Panc1 (cell line): ENCODE results near the gene MMP24OS. TPM values are rescaled to one million over a fixed set of nuclear protein-coding genes. Genes with fewer than 3 reads are reported as not detected.

ENCODE experiments used
- ATAC-seq: fragments of 200-7000 bp; cut with Tn5 transposase; 2 replicates; pipeline ENCODE4 v1.9.1; 2020; ENCODE audit warnings: mild to moderate bottlenecking, moderate library complexity
- BruUV-seq: library from RNA; stranded (reverse); fragments of 400-500 nt; replicated peaks from 2 replicates; lab custom pipeline; 2021; lab: Mats Ljungman, UMichigan
- CTCF ChIA-PET: fragments of 300-600 bp; sonication (Branson Sonifier 250); formaldehyde crosslinking; loops from one replicate; lab custom pipeline; 2022; ENCODE audit warnings: antibody characterized with exemption; lab: Charles Lee
- POLR2A ChIA-PET: fragments of 300-600 bp; sonication (Branson Sonifier 250); formaldehyde crosslinking; loops from one replicate; lab custom pipeline; 2022; ENCODE audit warnings: antibody characterized with exemption; lab: Charles Lee
- DNase-seq: peaks from one replicate; pipeline ENCODE4 v3.0.0-alpha.2; 2010; ENCODE audit warnings: low read depth, low spot score
- H3K27ac ChIP-seq: 2 replicates; pipeline ENCODE4 v1.5.1; 2011; ENCODE audit warnings: mild to moderate bottlenecking, low read length, inconsistent platforms
- H3K27me3 ChIP-seq: fragments of 200-500 bp; sonication (Bioruptor generic); 2 replicates; pipeline ENCODE4 v1.6.0; 2014; ENCODE audit warnings: low read length, inconsistent platforms; ENCODE audit not compliant: control insufficient read depth, insufficient read depth
- H3K36me3 ChIP-seq: fragments of 200-500 bp; sonication (Bioruptor generic); 2 replicates; pipeline ENCODE4 v1.5.1; 2014; ENCODE audit warnings: inconsistent platforms, mild to moderate bottlenecking, low read length, moderate library complexity; ENCODE audit not compliant: control insufficient read depth, insufficient read depth
- H3K4me1 ChIP-seq: 2 replicates; pipeline ENCODE4 v1.5.1; 2011; ENCODE audit warnings: inconsistent platforms, mild to moderate bottlenecking, low read length, moderate library complexity; ENCODE audit not compliant: control insufficient read depth, insufficient read depth
- H3K4me3 ChIP-seq, 2 experiments: 2 replicates each; pipeline ENCODE4 v1.5.1; 2011 to 2012; ENCODE audit warnings: low read depth in 2 of 2, low read length in 2 of 2, mild to moderate bottlenecking in 2 of 2, inconsistent platforms in 1 of 2, moderate library complexity in 1 of 2
- H3K9me3 ChIP-seq: fragments of 200-500 bp; sonication (Bioruptor generic); 2 replicates; pipeline ENCODE4 v1.5.1; 2014; ENCODE audit warnings: low read depth, mild to moderate bottlenecking, inconsistent platforms, low read length, moderate library complexity; ENCODE audit not compliant: control insufficient read depth, insufficient read depth
- CTCF ChIP-seq: fragments of 450-650 bp; IDR thresholded peaks from 2 replicates; pipeline ENCODE4 v1.5.1; 2017; ENCODE audit warnings: mild to moderate bottlenecking
- POLR2AphosphoS5 ChIP-seq: IDR thresholded peaks from 2 replicates; pipeline ENCODE4 v1.6.1; 2012; ENCODE audit warnings: mild to moderate bottlenecking, low read depth, low read length, moderate library complexity
- REST ChIP-seq, 2 experiments: IDR thresholded peaks; 2 replicates each; pipeline ENCODE4 v1.6.1; 2011 to 2012; ENCODE audit warnings: low read depth in 2 of 2, control low read depth in 1 of 2, low read length in 1 of 2, mild to moderate bottlenecking in 1 of 2, moderate library complexity in 1 of 2; ENCODE audit not compliant: insufficient read depth in 1 of 2
- SIN3A ChIP-seq: IDR thresholded peaks from 2 replicates; pipeline ENCODE4 v1.6.1; 2012; ENCODE audit warnings: low read depth, mild to moderate bottlenecking, low read length, moderate library complexity, borderline replicate concordance; ENCODE audit not compliant: insufficient read depth
- TCF7L2 ChIP-seq: IDR thresholded peaks from 2 replicates; pipeline ENCODE4 v1.6.1; 2011; ENCODE audit warnings: mild to moderate bottlenecking, low read depth, low read length, inconsistent platforms
- in situ Hi-C: cut with HindIII; loops from 2 replicates; pipeline ENCODE4 v1.10.0; 2016; ENCODE audit warnings: low sequenced_read_pairs, low pct_unique_long_range_greater_than_20kb
- intact Hi-C: fragments of 100-400 bp; cut with micrococcal nuclease; formaldehyde crosslinking; loops from one replicate; pipeline ENCODE4 v1.10.0; 2022; ENCODE audit not compliant: unreplicated experiment
- total RNA-seq: library from RNA; stranded (reverse); gene quantifications from one replicate; pipeline ENCODE4 v1.2.1, GENCODE V29; 2021; ENCODE audit not compliant: unreplicated experiment

MMP24OS gene
- total RNA-seq, 1 experiment from 2014 or later: 83.8 TPM

GRCh38 chr20:35251613-35251940, 26.3 kb downstream of the MMP24OS start:
- no peak for ATAC-seq
- intact Hi-C loops: no loop called here
- ChIA-PET CTCF (no interaction called here), POLR2A (no interaction called here)
- no TSS peak for BruUV-seq
- in situ Hi-C loops: no loop called here
- Histone ChIP-seq H3K4me1 (no peaks in the 10 kb centered on the region), H3K36me3 (no peaks in the 10 kb centered on the region), H3K27me3 (no peaks in the 10 kb centered on the region), H3K9me3 (no peaks in the 10 kb centered on the region), H3K27ac (no peak overlapping the region), H3K4me3 (no peak overlapping the region)
- TF ChIP-seq CTCF: no peak
- TF ChIP-seq SIN3A: no peak
- no peak for TF ChIP-seq POLR2AphosphoS5
- no peak for TF ChIP-seq TCF7L2
- no peak for TF ChIP-seq REST (IDR thresholded peaks at IDR 0.05; ENCODE audit: insufficient read depth in 1 of 2, low read depth in 2 of 2, low read length in 1 of 2)
- DNase-seq: no peak

GRCh38 chr20:35248641-35249475, 29.1 kb downstream of the MMP24OS start:
- H3K4me3 ChIP-seq: no peak overlapping the region
- no TSS peak for BruUV-seq
- H3K27me3 ChIP-seq: no peaks in the 10 kb centered on the region
- ATAC-seq (peak; percentile 26; the same call in 1 of the 2 replicates), DNase-seq (no peak)
- H3K27ac ChIP-seq: no peak overlapping the region
- no peaks in the 10 kb centered on the region for H3K9me3 ChIP-seq
- intact Hi-C loops: no loop called here
- ChIA-PET POLR2A (no interaction called here), CTCF (interaction anchor here (0.6 kb wide), 1 partner anchor 538 kb away, joined by 3 read pairs; no protein-coding TSS in a partner anchor)
- H3K4me1 ChIP-seq: no peaks in the 10 kb centered on the region
- TF ChIP-seq POLR2AphosphoS5 (no peak), TCF7L2 (no peak), SIN3A (no peak), REST (IDR thresholded peaks at IDR 0.05; ENCODE audit: insufficient read depth in 1 of 2, low read depth in 2 of 2, low read length in 1 of 2) (no peak), CTCF (no peak)
- H3K36me3 ChIP-seq: no peaks in the 10 kb centered on the region
- in situ Hi-C loops: no loop called here
